HCT116 (cell line): ENCODE data around the gene ZNF438. TPM values are rescaled to one million over a fixed set of nuclear protein-coding genes. Genes with fewer than 3 reads are reported as not detected.

ENCODE experiments used
- ATAC-seq: fragments of 200-7000 bp; cut with Tn5 transposase; 2 replicates; pipeline ENCODE4 v1.9.1; 2020; ENCODE audit warnings: mild to moderate bottlenecking, moderate library complexity
- BruUV-seq: library from RNA; stranded (reverse); fragments of 400-500 nt; replicated peaks from 2 replicates; lab custom pipeline; 2021; lab: Mats Ljungman, UMichigan
- CTCF ChIA-PET: fragments of 300-600 bp; sonication (Branson Sonifier 250); formaldehyde crosslinking; loops from one replicate; lab custom pipeline; 2021; ENCODE audit warnings: antibody characterized with exemption; lab: Charles Lee
- POLR2A ChIA-PET: fragments of 300-600, 350-600 bp; sonication (Branson Sonifier 250); formaldehyde crosslinking; loops from one replicate; lab custom pipeline; 2021; ENCODE audit warnings: antibody characterized with exemption; lab: Charles Lee
- RAD21 ChIA-PET, 2 experiments: fragments of 300-600 bp; sonication (Branson Sonifier 250); formaldehyde crosslinking; loops; one replicate each; lab custom pipeline; 2023; ENCODE audit warnings: low total read pairs in 2 of 2; ENCODE audit not compliant: uncharacterized antibody in 2 of 2, unreplicated experiment in 2 of 2, low non-redundant PET in 1 of 2; lab: Charles Lee
- DNase-seq: peaks from one replicate; pipeline ENCODE4 v3.0.0-alpha.2; 2010; ENCODE audit warnings: low read depth, low spot score
- H2AFZ ChIP-seq: fragments of 200-600 bp; shearing (Covaris generic), sonication (generic); 2 replicates; pipeline ENCODE4 v1.6.1; 2017; ENCODE audit warnings: low read depth, mixed run types, mixed read lengths, antibody characterized with exemption, low read length; ENCODE audit not compliant: poor library complexity, severe bottlenecking
- H3K27ac ChIP-seq: 2 replicates; pipeline ENCODE4 v1.5.1; 2012; ENCODE audit warnings: low read depth, low read length
- H3K27me3 ChIP-seq: fragments of 200-600 bp; sonication (generic); 2 replicates; pipeline ENCODE4 v1.6.1; 2016; ENCODE audit warnings: mixed run types, low read length, mixed read lengths; ENCODE audit not compliant: insufficient read depth
- H3K36me3 ChIP-seq, 2 experiments: fragments of 200-500 bp in 1 of 2; fragments of 200-600 bp in 1 of 2; sonication (Bioruptor generic) in 1 of 2; sonication (generic) in 1 of 2; 2 replicates each; pipeline versions ENCODE4 v1.5.1 to v1.6.1; 2014 to 2016; ENCODE audit warnings: low read length in 2 of 2, inconsistent platforms in 1 of 2, mixed read lengths in 1 of 2, mixed run types in 1 of 2; ENCODE audit not compliant: insufficient read depth in 2 of 2, control insufficient read depth in 1 of 2
- H3K4me1 ChIP-seq, 2 experiments: fragments of 200-600 bp in 1 of 2; sonication (generic) in 1 of 2; 2 replicates each; pipeline versions ENCODE4 v1.5.1 to v1.6.1; 2012 to 2017; ENCODE audit warnings: low read length in 2 of 2, inconsistent platforms in 1 of 2, mild to moderate bottlenecking in 1 of 2, mixed read lengths in 1 of 2, mixed run types in 1 of 2, moderate library complexity in 1 of 2; ENCODE audit not compliant: insufficient read depth in 2 of 2, control insufficient read depth in 1 of 2
- H3K4me2 ChIP-seq: fragments of 200-600 bp; sonication (generic); 2 replicates; pipeline ENCODE4 v1.6.1; 2017; ENCODE audit warnings: mixed run types, low read length, mixed read lengths
- H3K4me3 ChIP-seq, 2 experiments: fragments of 200-600 bp in 1 of 2; sonication (generic) in 1 of 2; replicated peaks in 1 of 2; 2 replicates each; pipeline ENCODE4 v1.5.1; 2011 to 2016; ENCODE audit warnings: low read length in 2 of 2, control low read depth in 1 of 2, low read depth in 1 of 2, mild to moderate bottlenecking in 1 of 2, mixed read lengths in 1 of 2, mixed run types in 1 of 2
- H3K79me2 ChIP-seq: fragments of 200-600 bp; sonication (generic); 2 replicates; pipeline ENCODE4 v1.6.1; 2017; ENCODE audit warnings: mild to moderate bottlenecking, mixed run types, low read length, moderate library complexity, mixed read lengths; ENCODE audit not compliant: insufficient read depth
- H3K9ac ChIP-seq: fragments of 200-600 bp; sonication (generic); 2 replicates; pipeline ENCODE4 v1.6.1; 2016; ENCODE audit warnings: low read length, mixed read lengths
- H3K9me2 ChIP-seq: fragments of 200-600 bp; sonication (generic), shearing (Covaris generic); 2 replicates; pipeline ENCODE4 v1.6.1; 2017; ENCODE audit warnings: mixed run types, mild to moderate bottlenecking, moderate library complexity; ENCODE audit not compliant: insufficient read depth
- H3K9me3 ChIP-seq, 2 experiments: fragments of 200-500 bp in 1 of 2; fragments of 200-600 bp in 1 of 2; sonication (Bioruptor generic) in 1 of 2; sonication (generic) in 1 of 2; 2 replicates each; pipeline ENCODE4 v1.6.1; 2014 to 2017; ENCODE audit warnings: low read length in 2 of 2, mixed read lengths in 2 of 2, inconsistent platforms in 1 of 2, low read depth in 1 of 2, mild to moderate bottlenecking in 1 of 2, mixed run types in 1 of 2, moderate library complexity in 1 of 2; ENCODE audit not compliant: control insufficient read depth in 1 of 2, insufficient read depth in 1 of 2
- H4K20me1 ChIP-seq: fragments of 200-600 bp; sonication (generic), shearing (Covaris generic); 2 replicates; pipeline ENCODE4 v1.6.1; 2017; ENCODE audit warnings: mixed run types, mild to moderate bottlenecking, moderate library complexity; ENCODE audit not compliant: insufficient read depth
- ATF3 ChIP-seq: IDR thresholded peaks from 2 replicates; pipeline ENCODE4 v1.6.1; 2012
- CTCF ChIP-seq, 3 experiments: fragments of 200-600 bp in 1 of 3; sonication (generic) in 1 of 3; IDR thresholded peaks in 2 of 3; conservative IDR thresholded peaks in 1 of 3; 2 replicates each; pipeline ENCODE4 v1.5.1; 2012 to 2017; ENCODE audit warnings: low read depth in 2 of 3, low read length in 2 of 3, antibody characterized with exemption in 1 of 3, borderline replicate concordance in 1 of 3, control low read depth in 1 of 3, mild to moderate bottlenecking in 1 of 3, mixed read lengths in 1 of 3, mixed run types in 1 of 3, moderate library complexity in 1 of 3; ENCODE audit not compliant: insufficient read depth in 1 of 3
- ELF1 ChIP-seq: IDR thresholded peaks from 2 replicates; pipeline ENCODE4 v1.6.1; 2012; ENCODE audit warnings: low read depth, borderline replicate concordance
- JUND ChIP-seq: IDR thresholded peaks from 2 replicates; pipeline ENCODE4 v1.6.1; 2012
- POLR2AphosphoS5 ChIP-seq: IDR thresholded peaks from 2 replicates; pipeline ENCODE4 v1.6.1; 2011; ENCODE audit warnings: mild to moderate bottlenecking, low read depth, low read length, moderate library complexity
- REST ChIP-seq: IDR thresholded peaks from 2 replicates; pipeline ENCODE4 v1.6.1; 2012; ENCODE audit warnings: low read depth
- SIN3A ChIP-seq: IDR thresholded peaks from 2 replicates; pipeline ENCODE4 v1.6.1; 2012; ENCODE audit warnings: low read depth
- YY1 ChIP-seq: IDR thresholded peaks from 2 replicates; pipeline ENCODE4 v1.6.1; 2011; ENCODE audit warnings: low read length, low read depth, moderate library complexity, mild to moderate bottlenecking; ENCODE audit not compliant: insufficient replicate concordance; ENCODE audit errors: extremely low read depth
- ZNF274 ChIP-seq: fragments of 200-500 bp; sonication (Bioruptor generic); IDR thresholded peaks from 2 replicates; pipeline ENCODE4 v1.6.1; 2014; ENCODE audit warnings: mild to moderate bottlenecking, low read depth, low read length, inconsistent platforms
- intact Hi-C: fragments of 100-400 bp; cut with micrococcal nuclease; formaldehyde crosslinking; loops from 2 replicates; pipeline ENCODE4 v1.10.0; 2022
- total RNA-seq: library from RNA; stranded (reverse); gene quantifications from one replicate; pipeline ENCODE4 v1.2.1, GENCODE V29; 2021; ENCODE audit not compliant: unreplicated experiment

Gene ZNF438
- total RNA-seq, 1 experiment from 2014 or later = 3.3 TPM

GRCh38 chr10:31014161-31014875 lies 17.3 kb downstream of the ZNF438 start:
- CTCF ChIA-PET = no interaction called here
- BruUV-seq = no TSS peak

More at GRCh38 chr10:31014161-31014875, 17.3 kb downstream of the ZNF438 start:
- Histone ChIP-seq H3K27me3 (no peaks in the 10 kb centered on the region), H3K27ac (no peak overlapping the region), H3K4me2 (no peak overlapping the region), H4K20me1 (no peaks in the 10 kb centered on the region), H3K4me3 (no peak overlapping the region), H3K4me1 (peaks cover 0 to 9% of the 10 kb centered on the region in 2 experiments; a peak in 2 of 4 replicates), H2AFZ (no peak overlapping the region), H3K9ac (no peak overlapping the region), H3K9me2 (no peaks in the 10 kb centered on the region), H3K9me3 (no peaks in the 10 kb centered on the region), H3K36me3 (no peaks in the 10 kb centered on the region), H3K79me2 (no peaks in the 10 kb centered on the region)
- ChIA-PET POLR2A (no interaction called here), RAD21 (no interaction called here)
- ATAC-seq (no peak), DNase-seq (no peak)
- intact Hi-C loops = no loop called here
- no peak for TF ChIP-seq YY1
- no peak for TF ChIP-seq CTCF (IDR thresholded peaks at IDR 0.05 in 2 of 3, conservative IDR thresholded peaks at IDR 0.05 in 1 of 3; ENCODE audit: borderline replicate concordance in 1 of 3, insufficient read depth in 1 of 3, low read depth in 2 of 3, low read length in 2 of 3)
- TF ChIP-seq SIN3A = no peak
- no peak for TF ChIP-seq ATF3
- TF ChIP-seq ZNF274 = no peak
- TF ChIP-seq JUND = no peak
- TF ChIP-seq POLR2AphosphoS5 = no peak
- no peak for TF ChIP-seq REST
- no peak for TF ChIP-seq ELF1
